Astrocyte of the cerebellum (primary cell): ENCODE results near the gene PAK2.

ENCODE experiments used
- DNase-seq: peaks from one replicate; pipeline ENCODE4 v3.0.0-alpha.2; 2011; ENCODE audit warnings: low read depth
- H3K4me3 ChIP-seq: 2 replicates; pipeline ENCODE4 v1.5.1; 2011; ENCODE audit warnings: mild to moderate bottlenecking, low read depth, low read length, moderate library complexity
- CTCF ChIP-seq: IDR thresholded peaks from 2 replicates; pipeline ENCODE4 v1.5.1; 2012; ENCODE audit warnings: low read length, low read depth, moderate library complexity, mild to moderate bottlenecking; ENCODE audit errors: missing control alignments
- in situ Hi-C: cut with HindIII; loops from 2 replicates; pipeline ENCODE4 v1.10.0; 2017; ENCODE audit warnings: low sequenced_read_pairs

Gene PAK2

GRCh38 chr3:196875258-196875657, 135.6 kb downstream of the PAK2 start:
- no peak for TF ChIP-seq CTCF
- no peak for DNase-seq
- in situ Hi-C loops, result no loop called here
- no peak overlapping the region for H3K4me3 ChIP-seq
